ENCODE measurements around the gene RHBDF2. TPM values are rescaled to one million over a fixed set of nuclear protein-coding genes. Genes with fewer than 3 reads are reported as not detected.
A peak's percentile ranks its signal among the peaks of the same experiment; 100 is the strongest.

RHBDF2 gene
- polyA plus RNA-seq (ENCODE audit: insufficient read length in 10 of 10) = 1 to 10 TPM; 5.1 to 7.1 (median 6.0) TPM
- long read RNA-seq, donor 1 = 0 reads
- long read RNA-seq, donor 2 = 0 reads
- long read RNA-seq, donor 3 = 0 reads
- long read RNA-seq, donor 4, partial matches to known transcripts = 0 of 1 reads
- long read RNA-seq, donor 4, other reads (novel, unspliced or antisense) = 0 of 1 reads
- long read RNA-seq, donor 5 = 0 reads
- long read RNA-seq, donor 6 = 0 reads
- long read RNA-seq, donor 7 = 0 reads
- long read RNA-seq, donor 8 = 0 reads
- long read RNA-seq, donor 9 = 0 reads

GRCh38 chr17:76501018-76501826 lies at the start of gene RHBDF2:
Gene RHBDF2, minus strand, starts transcription at chr17:76501423. Its CDS starts 19,899 bp downstream, at chr17:76481524.
- peak; percentile 46 to 79 (median 63) for DNase-seq

- DNase-seq = no peak
Measured at GRCh38 chr17:76549539-76549938, 48.3 kb upstream of the RHBDF2 start.

DNA sequence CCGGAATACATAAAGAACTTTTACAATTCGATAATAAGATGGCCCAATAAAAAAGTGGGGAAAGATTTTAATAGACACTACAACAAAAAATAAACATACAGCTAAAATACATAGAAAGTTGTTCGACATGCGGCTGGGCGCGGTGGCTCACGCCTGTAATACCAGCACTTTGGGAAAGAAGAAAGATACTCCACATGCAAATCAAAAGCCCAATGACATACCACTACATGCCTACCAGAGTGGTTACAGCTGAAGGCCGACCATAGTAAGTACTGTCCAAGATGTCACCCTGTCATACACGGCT lies 47.9 kb upstream of the RHBDF2 start:
- no peak for DNase-seq

DNA sequence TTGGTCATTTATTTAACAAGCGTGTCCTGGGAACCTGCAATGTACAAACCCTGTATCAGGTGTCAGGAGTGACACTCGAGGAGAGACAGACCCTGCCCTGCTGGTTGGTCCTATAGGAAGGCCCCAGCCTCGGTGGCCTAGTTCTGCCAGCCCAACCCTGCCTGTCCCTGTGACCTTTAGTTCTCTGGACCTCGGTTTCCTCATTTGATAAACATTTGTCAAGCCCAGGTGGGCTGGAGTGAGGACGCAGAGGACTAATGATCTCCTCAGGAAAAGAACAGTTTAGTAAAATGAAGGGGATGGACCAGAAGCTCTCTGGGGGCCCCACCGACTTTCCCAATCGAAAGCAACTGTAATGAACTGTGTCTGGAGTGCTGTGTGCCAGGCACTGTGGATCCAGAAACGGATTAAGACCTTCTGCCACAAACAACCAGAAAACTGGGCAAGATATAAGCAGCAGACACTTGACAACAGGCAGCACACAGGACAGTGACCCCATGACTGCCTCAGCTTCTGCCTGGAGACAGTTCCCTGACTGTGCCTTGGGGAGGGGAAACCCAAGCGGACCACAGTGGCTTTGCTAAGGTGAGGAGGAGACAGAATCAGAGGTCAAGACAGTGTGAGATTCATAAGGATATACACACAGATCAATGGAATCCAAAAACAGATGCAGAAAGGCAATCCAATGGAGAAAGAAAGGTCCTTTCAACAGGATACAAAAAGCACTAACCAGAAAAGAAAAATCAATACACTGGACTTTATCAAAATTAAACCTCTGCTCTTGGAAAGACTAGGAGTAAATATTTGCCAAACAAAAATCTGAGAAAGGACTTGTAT lies 47.4 kb upstream of the RHBDF2 start:
- no peak for DNase-seq

- no peak for DNase-seq
Measured at GRCh38 chr17:76547642-76548202, 46.5 kb upstream of the RHBDF2 start.

GRCh38 chr17:76547183-76547641 lies 46.0 kb upstream of the RHBDF2 start:
- peak; percentile 53 to 85 (median 79) for DNase-seq

DNA sequence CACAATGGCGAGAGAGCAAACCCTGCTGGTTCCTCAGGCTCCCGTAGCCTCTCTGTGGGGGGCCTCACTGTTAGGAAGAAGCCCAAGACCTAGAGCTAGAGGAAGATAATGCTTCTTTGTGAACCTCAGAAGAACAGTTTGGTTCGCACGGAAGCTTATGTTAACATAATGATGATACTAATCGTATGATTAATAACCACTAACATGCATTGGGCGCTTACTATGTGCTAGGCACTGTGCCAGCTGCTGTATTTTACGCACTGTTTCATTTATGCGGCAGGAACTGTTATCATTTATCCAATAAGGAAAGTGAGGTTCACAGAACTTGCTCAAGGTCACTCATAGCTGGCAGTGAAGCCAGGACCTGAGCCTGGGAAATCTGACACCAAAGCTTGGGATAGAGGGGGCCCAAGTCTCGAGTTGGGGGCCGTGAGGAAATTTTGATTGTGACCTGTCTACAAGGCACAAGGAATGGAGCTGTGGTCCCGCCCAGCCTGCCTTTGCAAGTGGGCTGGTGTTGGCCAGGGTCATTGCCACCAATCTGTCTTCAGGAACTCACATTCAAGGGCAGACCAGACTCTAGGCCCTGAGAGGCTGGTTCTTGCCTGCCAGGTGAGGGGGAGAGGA lies 45.4 kb upstream of the RHBDF2 start:
- DNase-seq = peak in 1 of 3 donors; percentile 80

- no peak for DNase-seq
Measured at GRCh38 chr17:76545918-76546555, 44.8 kb upstream of the RHBDF2 start.

GRCh38 chr17:76544546-76545365 lies 43.5 kb upstream of the RHBDF2 start:
- no peak for DNase-seq

DNA sequence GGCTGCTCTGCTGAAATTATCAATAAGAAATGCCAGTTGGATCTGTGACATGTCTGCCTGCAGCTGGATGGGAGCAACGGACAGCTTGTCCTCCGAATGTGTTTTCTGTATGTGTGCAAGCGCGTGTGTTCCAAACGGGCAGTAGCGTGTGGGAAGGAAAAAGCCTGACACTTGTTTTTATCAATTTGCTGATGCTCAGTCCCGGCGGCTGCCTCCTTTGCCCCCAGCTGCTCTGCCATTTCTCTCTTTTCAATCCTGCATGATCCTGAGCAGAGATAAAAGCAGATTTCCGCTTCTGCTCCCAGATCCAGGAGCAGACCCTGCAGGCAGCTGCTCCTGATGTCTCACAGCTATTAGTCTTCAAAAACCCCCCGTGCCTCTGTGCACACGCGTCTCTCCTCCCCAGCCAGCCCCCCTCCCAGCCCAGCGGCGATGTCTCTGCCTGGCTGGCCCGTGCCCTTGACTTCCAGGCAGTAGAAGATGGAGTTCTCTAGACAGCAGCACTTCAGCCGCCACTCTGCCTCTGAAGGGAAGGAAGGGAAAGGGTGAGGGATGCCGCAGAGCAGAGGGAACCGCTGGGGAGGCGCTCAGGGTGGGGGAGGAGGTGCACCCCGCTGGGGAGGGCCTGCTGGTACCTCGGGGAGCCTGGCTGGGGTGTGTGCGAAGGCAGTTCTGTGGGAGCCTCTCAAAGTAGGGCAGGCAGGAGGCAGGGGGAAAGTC lies 42.8 kb upstream of the RHBDF2 start:
- peak in 1 of 3 donors; percentile 61 for DNase-seq

DNA sequence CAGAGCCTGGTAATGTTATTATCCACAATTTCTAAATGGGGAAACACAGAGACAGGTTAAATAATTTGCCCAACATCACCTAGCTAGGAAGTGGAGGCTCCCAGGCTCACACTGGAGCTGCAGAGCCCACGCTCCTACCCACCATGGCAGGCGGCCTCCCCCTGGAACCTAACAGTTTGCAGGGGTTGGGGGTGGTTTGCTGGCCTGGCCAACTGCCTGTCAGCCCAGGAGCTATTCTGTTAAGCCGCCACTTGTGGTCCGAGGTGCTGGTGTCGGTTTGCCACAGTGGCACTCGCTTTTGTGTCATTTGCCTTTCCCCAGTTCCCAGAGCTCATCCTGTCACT lies 42.2 kb upstream of the RHBDF2 start:
- DNase-seq = no peak

- DNase-seq = no peak
Measured at GRCh38 chr17:76542984-76543383, 41.8 kb upstream of the RHBDF2 start.

- no peak for DNase-seq
Measured at GRCh38 chr17:76542566-76542971, 41.3 kb upstream of the RHBDF2 start.

- DNase-seq = no peak
Measured at GRCh38 chr17:76541739-76542454, 40.7 kb upstream of the RHBDF2 start.

- peak; percentile 92 to 97 (median 94) for DNase-seq
Measured at GRCh38 chr17:76540381-76541300, 39.4 kb upstream of the RHBDF2 start.

GRCh38 chr17:76539631-76540271 lies 38.5 kb upstream of the RHBDF2 start, which contains the start of gene PRCD:
Gene PRCD, plus strand, starts transcription at chr17:76540044. Its CDS starts 98 bp downstream, at chr17:76540142.
- DNase-seq = no peak
